HG02623 (cell line): Measurements from ENCODE around the gene ACOT7.
"Not testable (repeated sequence)": the region's sequence is repeated elsewhere in the genome, so short reads cannot be mapped to it uniquely, and the experiment has no call there.

Experiments used
- ATAC-seq: cut with Tn5 transposase; IDR thresholded peaks from one replicate; pipeline ENCODE4 v1.9.1; 2021; ENCODE audit warnings: moderate library complexity; ENCODE audit not compliant: unreplicated experiment

ACOT7 gene, protein sequence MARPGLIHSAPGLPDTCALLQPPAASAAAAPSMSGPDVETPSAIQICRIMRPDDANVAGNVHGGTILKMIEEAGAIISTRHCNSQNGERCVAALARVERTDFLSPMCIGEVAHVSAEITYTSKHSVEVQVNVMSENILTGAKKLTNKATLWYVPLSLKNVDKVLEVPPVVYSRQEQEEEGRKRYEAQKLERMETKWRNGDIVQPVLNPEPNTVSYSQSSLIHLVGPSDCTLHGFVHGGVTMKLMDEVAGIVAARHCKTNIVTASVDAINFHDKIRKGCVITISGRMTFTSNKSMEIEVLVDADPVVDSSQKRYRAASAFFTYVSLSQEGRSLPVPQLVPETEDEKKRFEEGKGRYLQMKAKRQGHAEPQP

DNA sequence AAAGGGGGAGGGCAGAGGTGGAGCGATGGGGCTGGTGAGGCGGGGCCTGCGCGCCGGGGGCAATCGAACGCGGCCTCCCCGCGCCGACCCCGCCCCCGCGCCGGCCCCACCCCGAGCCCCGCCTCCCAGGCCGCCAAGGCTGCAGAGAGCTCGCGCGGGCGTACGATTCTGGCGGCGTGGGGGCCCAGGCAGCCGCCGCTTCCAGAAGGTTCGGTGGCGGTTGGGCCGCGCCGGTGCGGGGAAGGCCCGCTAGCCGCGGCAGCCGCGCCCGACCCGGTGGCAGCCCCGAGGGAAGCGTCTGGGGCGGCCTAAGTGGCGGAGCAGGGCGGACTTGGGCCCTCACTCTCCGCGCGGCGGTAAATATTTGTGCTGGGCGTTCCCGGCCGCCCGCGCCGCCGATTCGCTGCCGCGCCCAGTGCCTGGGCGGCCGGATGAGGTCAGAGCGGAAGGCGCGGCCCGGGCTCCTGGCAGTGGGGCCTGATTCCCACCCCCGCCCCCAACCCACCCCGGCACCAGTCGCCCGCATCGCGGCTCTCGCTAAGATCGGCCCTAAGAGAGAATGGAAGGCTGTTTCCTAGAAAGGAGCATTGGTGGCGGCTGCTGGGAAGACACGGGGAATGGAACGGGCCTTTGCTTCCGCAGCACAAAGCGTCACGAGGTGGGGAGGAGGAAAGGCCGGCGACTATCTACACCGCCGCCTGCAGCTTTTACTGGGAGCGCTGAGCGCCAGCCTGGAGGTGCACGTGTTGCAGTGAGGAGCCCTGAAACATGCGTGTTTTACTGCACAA lies at the start of gene ACOT7:
Gene ACOT7, minus strand, starts transcription at position 368 of the 788 bp plus-strand sequence. CDS start 368 bp downstream, outside the sequence.
- ATAC-seq = peak; percentile 73

DNA sequence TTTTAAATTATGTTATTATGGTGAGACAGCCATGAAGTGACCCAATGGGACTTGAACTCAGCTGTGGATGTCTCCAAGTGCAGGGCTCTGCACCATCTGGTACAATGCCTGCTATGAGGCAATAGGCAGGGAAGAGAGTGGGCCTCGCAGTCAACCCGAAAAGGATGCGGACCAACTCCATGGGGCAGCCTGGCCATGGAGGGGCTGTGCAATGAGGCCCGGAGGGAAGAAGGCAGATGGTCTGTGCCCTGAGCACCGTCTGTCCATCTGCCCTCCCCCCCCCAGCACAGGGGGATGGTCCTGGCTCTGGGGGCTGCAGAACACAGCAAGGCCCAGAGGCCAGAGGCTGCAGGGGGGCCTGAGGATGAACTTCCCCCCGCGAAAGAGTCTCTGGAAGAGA lies 48.0 kb upstream of the ACOT7 start:
- ATAC-seq = no peak

DNA sequence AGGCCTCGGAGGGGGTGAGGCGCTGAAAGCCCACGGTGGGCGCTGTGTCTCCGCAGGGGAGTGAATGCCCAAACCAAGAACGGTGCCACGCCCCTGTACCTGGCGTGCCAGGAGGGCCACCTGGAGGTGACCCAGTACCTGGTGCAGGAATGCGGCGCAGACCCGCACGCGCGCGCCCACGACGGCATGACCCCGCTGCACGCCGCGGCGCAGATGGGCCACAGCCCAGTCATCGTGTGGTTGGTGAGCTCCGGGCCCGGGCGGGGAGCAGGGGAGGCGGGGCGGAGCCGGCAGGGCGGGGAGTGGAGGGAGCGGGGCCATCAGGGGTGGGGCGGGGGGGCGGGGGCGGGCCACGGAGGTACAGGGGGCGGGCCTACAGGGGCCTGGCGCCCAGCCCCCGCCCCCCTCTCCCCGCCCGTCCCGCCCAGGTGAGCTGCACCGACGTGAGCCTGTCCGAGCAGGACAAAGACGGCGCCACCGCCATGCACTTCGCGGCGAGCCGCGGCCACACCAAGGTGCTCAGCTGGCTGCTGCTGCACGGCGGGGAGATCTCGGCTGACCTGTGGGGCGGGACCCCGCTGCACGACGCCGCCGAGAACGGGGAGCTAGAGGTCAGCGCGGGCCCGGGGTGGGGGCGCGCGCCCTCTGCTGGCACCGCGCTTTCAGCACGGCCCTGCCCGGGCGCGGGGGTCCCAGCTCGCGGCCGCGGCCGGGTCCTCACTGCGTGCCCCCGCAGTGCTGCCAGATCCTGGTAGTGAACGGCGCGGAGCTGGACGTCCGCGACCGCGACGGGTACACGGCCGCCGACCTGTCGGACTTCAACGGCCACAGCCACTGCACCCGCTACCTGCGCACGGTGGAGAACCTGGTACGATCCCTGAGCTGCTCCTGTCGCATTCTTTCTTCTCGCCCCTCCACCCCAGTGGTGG lies 46.9 kb upstream of the ACOT7 start:
- no peak for ATAC-seq

DNA sequence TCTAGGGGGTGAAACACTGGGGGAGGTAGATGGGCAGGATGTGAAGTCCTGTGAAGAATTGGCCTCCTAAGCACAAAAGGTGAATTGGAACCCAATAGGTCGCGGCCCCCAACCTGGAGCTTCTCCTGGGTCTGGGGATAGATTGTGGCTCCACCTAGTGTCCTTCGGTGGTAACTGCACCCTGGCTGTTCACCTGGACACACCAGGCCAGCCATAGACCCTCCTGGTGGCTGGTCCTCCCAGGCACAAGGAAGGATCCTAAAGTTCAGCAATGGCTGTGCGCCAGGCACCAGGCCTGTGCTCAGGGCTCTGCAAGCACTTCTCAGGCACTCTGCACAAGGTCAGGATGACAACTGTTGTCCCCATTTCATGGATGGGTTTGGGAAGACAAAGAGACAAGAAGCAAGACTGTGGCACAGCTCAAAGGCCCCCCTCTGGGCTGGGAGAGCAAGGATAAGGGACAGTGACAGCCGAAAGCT lies 44.5 kb upstream of the ACOT7 start:
- ATAC-seq = no peak

DNA sequence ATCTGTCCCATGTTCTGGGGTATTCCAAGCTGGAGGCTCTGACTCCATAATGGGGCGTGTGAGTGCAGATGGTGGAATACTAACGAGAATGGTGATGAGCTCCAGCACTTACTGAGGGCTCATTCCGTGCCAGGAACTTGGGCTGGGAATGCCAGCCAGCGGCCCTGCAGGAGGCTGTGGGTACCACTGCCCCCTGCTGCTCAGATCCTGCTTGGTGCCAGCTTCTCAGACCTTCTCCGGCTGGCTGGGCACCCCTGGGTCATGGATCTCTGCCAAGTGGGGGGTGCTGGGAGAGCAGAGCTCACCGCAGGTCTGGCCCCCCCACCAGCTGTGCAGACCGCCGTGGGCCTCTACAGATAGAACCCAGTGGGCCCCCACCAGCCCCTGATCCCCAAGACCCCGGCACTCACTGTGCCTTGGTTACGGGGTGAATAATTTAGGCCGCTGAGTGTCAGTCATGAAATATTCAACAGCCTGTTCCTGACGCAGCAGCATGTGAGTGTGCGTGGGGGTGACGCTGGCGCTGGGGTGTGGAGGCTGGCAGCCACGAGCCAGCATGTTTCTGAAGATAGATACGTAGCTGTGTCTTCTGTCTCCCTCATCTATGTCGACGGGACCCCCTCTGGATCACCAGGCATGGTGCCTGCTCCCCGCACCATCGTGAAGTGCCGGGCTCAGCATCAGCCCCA lies 43.6 kb upstream of the ACOT7 start:
- ATAC-seq = not testable (repeated sequence)

DNA sequence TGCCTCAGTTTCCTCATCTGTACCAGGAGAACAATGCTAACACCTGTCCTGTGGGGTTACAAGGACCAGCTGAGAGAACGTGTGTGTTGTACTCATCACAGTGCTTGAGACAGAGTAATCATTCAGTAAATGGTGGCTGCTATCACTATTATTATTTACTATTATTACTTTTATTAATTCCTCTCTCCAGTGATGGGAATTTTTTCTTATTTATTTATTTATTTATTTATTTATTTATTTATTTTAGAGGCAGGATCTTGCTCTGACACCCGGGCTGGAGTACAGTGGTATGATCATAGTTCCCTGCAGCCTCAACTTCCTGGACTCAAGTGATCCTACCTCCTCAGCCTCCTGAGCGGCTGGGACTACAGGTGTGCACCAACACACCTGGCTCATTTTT lies 42.7 kb upstream of the ACOT7 start:
- not testable (repeated sequence) for ATAC-seq

GRCh38 chr1:6435547-6435946 lies 42.0 kb upstream of the ACOT7 start:
- ATAC-seq = no peak

DNA sequence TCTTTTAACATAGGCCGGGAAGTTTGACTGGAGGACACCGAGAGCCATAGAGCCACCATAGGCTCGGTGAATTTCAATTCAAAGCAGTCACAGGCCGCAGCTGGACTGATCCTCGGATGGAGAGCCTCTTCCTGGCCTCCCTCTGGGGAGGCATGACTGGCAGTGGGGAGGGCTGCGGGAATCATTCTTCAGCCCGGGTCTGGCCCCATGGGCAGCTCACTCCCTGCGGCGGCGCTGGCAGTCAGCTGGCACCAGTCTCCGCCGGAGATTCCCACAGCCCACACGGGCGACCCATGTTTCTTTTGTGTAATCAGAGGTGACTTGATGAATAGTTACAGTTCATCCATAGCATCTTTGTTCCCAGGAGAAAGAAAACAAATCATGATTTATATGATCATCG lies 41.6 kb upstream of the ACOT7 start:
- ATAC-seq = no peak

DNA sequence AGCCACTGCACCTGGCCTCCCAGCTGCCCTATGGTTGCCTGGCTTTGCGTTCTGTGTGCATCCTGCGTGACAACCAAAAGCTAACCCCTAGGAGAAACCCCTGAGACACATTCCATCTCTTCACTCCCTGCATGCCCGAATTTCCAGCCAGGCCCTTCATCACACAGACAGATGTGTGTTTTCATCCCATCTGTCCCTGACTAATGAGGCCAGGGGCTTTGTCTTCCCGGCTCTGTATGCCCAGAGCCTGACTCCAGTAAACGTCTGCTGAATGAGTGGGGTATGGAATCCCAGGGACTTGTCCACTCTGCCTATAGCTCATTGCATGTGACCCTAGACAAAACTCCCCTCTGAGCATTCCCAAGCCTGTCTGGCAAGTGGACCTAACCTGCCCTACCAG lies 40.6 kb upstream of the ACOT7 start:
- no peak for ATAC-seq

- ATAC-seq = not testable (repeated sequence)
Measured at GRCh38 chr1:6431645-6432579, 38.3 kb upstream of the ACOT7 start.

- ATAC-seq = not testable (repeated sequence)
Measured at GRCh38 chr1:6429660-6430411, 36.3 kb upstream of the ACOT7 start.

GRCh38 chr1:6428453-6428852 lies 34.9 kb upstream of the ACOT7 start:
- not testable (repeated sequence) for ATAC-seq

- ATAC-seq = no peak
Measured at GRCh38 chr1:6427441-6428390, 34.1 kb upstream of the ACOT7 start.

DNA sequence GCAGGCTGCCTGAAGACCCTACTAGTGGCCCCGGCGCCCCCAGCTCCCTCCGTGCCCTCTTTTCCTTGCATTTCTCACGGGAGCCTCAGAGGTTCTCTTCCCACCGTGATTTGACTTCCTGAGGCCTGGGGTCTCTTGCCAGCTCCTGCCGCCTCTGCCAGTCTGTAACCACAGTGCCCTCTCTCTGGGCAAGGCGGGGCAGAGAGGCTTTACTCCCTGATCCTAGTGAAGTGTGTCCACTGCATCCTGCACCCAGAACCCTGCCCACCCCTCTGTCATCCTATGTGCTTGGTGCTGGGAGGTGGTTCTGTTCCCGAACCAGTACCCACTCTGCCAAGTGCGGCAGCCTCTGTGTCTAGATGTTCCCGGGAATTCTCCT lies 33.4 kb upstream of the ACOT7 start:
- ATAC-seq = no peak

DNA sequence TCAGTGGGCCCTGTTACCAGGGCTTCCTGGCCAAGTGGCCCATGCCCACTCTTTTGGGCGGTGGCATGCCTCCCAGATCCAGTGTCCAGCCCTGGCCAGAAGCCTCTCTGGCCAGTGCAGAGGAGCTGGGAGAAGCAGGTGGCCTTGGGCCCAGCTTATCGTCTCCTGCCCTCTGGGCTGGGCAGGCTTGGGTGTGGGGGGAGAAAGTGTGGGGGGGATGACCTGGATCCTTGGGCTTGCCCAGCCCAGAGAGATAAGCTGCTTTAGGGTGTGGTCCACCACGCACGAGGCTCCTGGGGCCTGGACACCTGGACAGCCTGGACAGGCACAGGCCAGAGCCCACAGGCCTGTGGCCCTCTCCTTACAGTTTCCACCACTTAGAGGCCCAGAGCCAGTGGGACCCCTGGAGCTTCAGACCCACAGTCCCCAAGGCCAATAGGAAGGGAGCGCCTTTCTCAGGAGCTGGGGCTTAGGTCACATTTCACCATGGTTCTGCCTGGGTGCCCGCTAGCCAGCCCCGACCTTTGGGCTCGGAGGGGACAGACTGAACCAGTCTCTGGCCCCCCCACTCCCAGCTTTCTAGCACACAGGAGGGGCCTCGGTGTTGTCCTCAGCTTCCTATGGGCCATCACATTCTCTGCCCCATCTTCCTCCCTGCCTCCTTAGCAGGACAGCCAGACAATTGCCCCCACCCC lies 32.9 kb upstream of the ACOT7 start:
- ATAC-seq = no peak

DNA sequence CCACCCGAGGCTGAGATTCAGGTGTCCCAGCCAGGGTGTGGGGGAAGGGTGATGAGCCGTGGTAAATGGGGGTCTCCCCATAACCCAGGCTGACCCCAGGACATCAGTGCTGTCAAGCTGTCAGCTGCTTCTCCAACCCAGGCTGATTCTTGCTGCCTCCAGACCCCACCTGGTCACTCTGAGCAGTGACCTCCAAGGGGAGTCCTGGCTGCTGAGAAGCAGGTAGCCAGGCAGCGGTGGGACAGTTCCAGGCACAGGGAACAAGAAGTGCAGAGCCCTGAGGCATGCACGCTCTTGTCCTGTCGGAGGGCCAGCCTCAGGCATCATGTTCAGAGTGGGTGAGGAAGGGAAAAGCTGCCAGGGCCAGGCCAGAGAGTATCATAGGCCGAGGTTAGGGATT lies 32.1 kb upstream of the ACOT7 start:
- no peak for ATAC-seq
